H9 (cell line): ENCODE measurements around the gene CHI3L2. TPM values are rescaled to one million over a fixed set of nuclear protein-coding genes. Genes with fewer than 3 reads are reported as not detected.

ENCODE experiments used
- DNase-seq: peaks from one replicate; pipeline ENCODE4 v3.0.0-alpha.2; 2017
- H2AFZ ChIP-seq: one replicate; pipeline ENCODE4 v1.6.1; 2013; ENCODE audit warnings: mild to moderate bottlenecking, low read length, control low read depth, moderate library complexity
- H2AK5ac ChIP-seq: 2 replicates; pipeline ENCODE4 v1.6.1; 2013; ENCODE audit warnings: low read length, control low read depth, mixed read lengths; ENCODE audit not compliant: insufficient read length
- H2BK120ac ChIP-seq: one replicate; pipeline ENCODE4 v1.6.1; 2013; ENCODE audit warnings: low read depth, mild to moderate bottlenecking, low read length, control low read depth, inconsistent platforms; ENCODE audit not compliant: poor library complexity, severe bottlenecking
- H2BK12ac ChIP-seq: 2 replicates; pipeline ENCODE4 v1.6.1; 2013; ENCODE audit warnings: low read length, control low read depth, mixed read lengths, low read depth; ENCODE audit not compliant: insufficient read length
- H2BK15ac ChIP-seq: 2 replicates; pipeline ENCODE4 v1.6.1; 2013; ENCODE audit warnings: low read depth, low read length, control low read depth
- H2BK20ac ChIP-seq: one replicate; pipeline ENCODE4 v1.6.1; 2013; ENCODE audit warnings: low read depth, mild to moderate bottlenecking, low read length, control low read depth, inconsistent platforms; ENCODE audit not compliant: poor library complexity, severe bottlenecking
- H2BK5ac ChIP-seq: 2 replicates; pipeline ENCODE4 v1.6.1; 2013; ENCODE audit warnings: low read length, control low read depth, mixed read lengths; ENCODE audit not compliant: insufficient read length
- H3K14ac ChIP-seq: 2 replicates; pipeline ENCODE4 v1.6.1; 2013; ENCODE audit warnings: low read length, control low read depth; ENCODE audit not compliant: insufficient read depth
- H3K18ac ChIP-seq: 2 replicates; pipeline ENCODE4 v1.6.1; 2013; ENCODE audit warnings: low read depth, mild to moderate bottlenecking, mixed read lengths, low read length, control low read depth; ENCODE audit not compliant: insufficient read length
- H3K23ac ChIP-seq: 2 replicates; pipeline ENCODE4 v1.6.1; 2013; ENCODE audit warnings: low read length, control low read depth, mixed read lengths, low read depth; ENCODE audit not compliant: insufficient read length
- H3K23me2 ChIP-seq: 2 replicates; pipeline ENCODE4 v1.6.1; 2013; ENCODE audit warnings: low read depth, mild to moderate bottlenecking, mixed read lengths, low read length, control low read depth; ENCODE audit not compliant: insufficient read length, poor library complexity, severe bottlenecking
- H3K27ac ChIP-seq: 2 replicates; pipeline ENCODE4 v1.5.1; 2013; ENCODE audit warnings: low read length, control low read depth, mixed read lengths, low read depth; ENCODE audit not compliant: insufficient read length
- H3K27me3 ChIP-seq: 2 replicates; pipeline ENCODE4 v1.6.1; 2013; ENCODE audit warnings: low read length, control low read depth, inconsistent platforms; ENCODE audit not compliant: insufficient read depth
- H3K4ac ChIP-seq: 2 replicates; pipeline ENCODE4 v1.6.1; 2013; ENCODE audit warnings: low read depth, mild to moderate bottlenecking, control low read depth, inconsistent platforms, low read length, moderate library complexity
- H3K4me1 ChIP-seq: 2 replicates; pipeline ENCODE4 v1.6.1; 2013; ENCODE audit warnings: low read length, control low read depth, inconsistent platforms; ENCODE audit not compliant: insufficient read depth
- H3K4me2 ChIP-seq: 2 replicates; pipeline ENCODE4 v1.6.1; 2013; ENCODE audit warnings: low read length, control low read depth, mixed read lengths; ENCODE audit not compliant: insufficient read length, insufficient read depth
- H3K56ac ChIP-seq: 2 replicates; pipeline ENCODE4 v1.6.1; 2013; ENCODE audit warnings: low read depth, mild to moderate bottlenecking, mixed read lengths, low read length, control low read depth; ENCODE audit not compliant: insufficient read length
- H3K79me1 ChIP-seq: 2 replicates; pipeline ENCODE4 v1.6.1; 2013; ENCODE audit warnings: low read depth, mild to moderate bottlenecking, moderate library complexity, low read length, control low read depth, inconsistent platforms; ENCODE audit not compliant: insufficient read depth, poor library complexity, severe bottlenecking
- H3K79me2 ChIP-seq: 2 replicates; pipeline ENCODE4 v1.6.1; 2013; ENCODE audit warnings: low read length, control low read depth, inconsistent platforms; ENCODE audit not compliant: insufficient read depth
- H3K9ac ChIP-seq: 2 replicates; pipeline ENCODE4 v1.6.1; 2013; ENCODE audit warnings: low read length, control low read depth, mixed read lengths; ENCODE audit not compliant: insufficient read length; ENCODE audit errors: extremely low read depth
- H3K9me3 ChIP-seq: one replicate; pipeline ENCODE4 v1.6.1; 2013; ENCODE audit warnings: low read depth, low read length, inconsistent platforms; ENCODE audit not compliant: control insufficient read depth
- H3T11ph ChIP-seq: one replicate; pipeline ENCODE4 v1.6.1; 2013; ENCODE audit warnings: mild to moderate bottlenecking, low read length, control low read depth, inconsistent platforms
- H4K20me1 ChIP-seq: one replicate; pipeline ENCODE4 v1.6.1; 2013; ENCODE audit not compliant: control insufficient read depth, insufficient read length, insufficient read depth
- H4K5ac ChIP-seq: 2 replicates; pipeline ENCODE4 v1.6.1; 2013; ENCODE audit warnings: low read depth, mild to moderate bottlenecking, mixed read lengths, low read length, control low read depth; ENCODE audit not compliant: insufficient read length
- H4K8ac ChIP-seq: replicated peaks from 2 replicates; pipeline ENCODE4 v1.6.1; 2013; ENCODE audit warnings: low read length, control low read depth, mixed read lengths, low read depth; ENCODE audit not compliant: insufficient read length
- H4K91ac ChIP-seq: 2 replicates; pipeline ENCODE4 v1.6.1; 2013; ENCODE audit warnings: low read depth, mild to moderate bottlenecking, moderate library complexity, mixed read lengths, low read length, control low read depth; ENCODE audit not compliant: insufficient read length
- H3K27ac Mint-ChIP-seq, 3 experiments: 2 replicates in 2 of 3; 3 replicates in 1 of 3; pipeline ENCODE4 v1.8.0; 2020 to 2021; ENCODE audit warnings: mixed read lengths in 3 of 3, mild to moderate bottlenecking in 1 of 3, moderate library complexity in 1 of 3
- H3K27me3 Mint-ChIP-seq: 2 replicates; pipeline ENCODE4 v1.8.0; 2021; ENCODE audit warnings: low read depth, mild to moderate bottlenecking, moderate library complexity, mixed read lengths
- H3K36me3 Mint-ChIP-seq, 3 experiments: 2 replicates in 2 of 3; 3 replicates in 1 of 3; pipeline ENCODE4 v1.8.0; 2020 to 2021; ENCODE audit warnings: low read depth in 3 of 3, mixed read lengths in 3 of 3; ENCODE audit not compliant: insufficient read depth in 1 of 3
- H3K4me1 Mint-ChIP-seq, 2 experiments: 2 replicates each; pipeline ENCODE4 v1.8.0; 2020; ENCODE audit warnings: mixed read lengths in 2 of 2
- H3K4me3 Mint-ChIP-seq, 2 experiments: 2 replicates in 1 of 2; 3 replicates in 1 of 2; pipeline ENCODE4 v1.8.0; 2020 to 2021; ENCODE audit warnings: mild to moderate bottlenecking in 2 of 2, mixed read lengths in 2 of 2, moderate library complexity in 1 of 2
- H3K9me3 Mint-ChIP-seq, 2 experiments: 2 replicates in 1 of 2; 3 replicates in 1 of 2; pipeline ENCODE4 v1.8.0; 2020; ENCODE audit warnings: mild to moderate bottlenecking in 2 of 2, mixed read lengths in 2 of 2, moderate library complexity in 1 of 2
- WGBS: extraction: QIAGEN DNeasy Blood & Tissue Kit; methylation state at CpG from one replicate; pipeline ENCODE4 v1.1.7; 2013; ENCODE audit warnings: missing lambda C conversion rate, low lambda C conversion rate, mixed read lengths; ENCODE audit not compliant: insufficient read length; ENCODE audit errors: extremely low coverage; 5-methylcytosine and 5-hydroxymethylcytosine counted together
- total RNA-seq: library from RNA; stranded (reverse); gene quantifications from 2 replicates; pipeline ENCODE4 v1.2.1, GENCODE V29; 2021
- TF ChIP-seq, protein P1 (sequence below): fragments of 200-600 bp; sonication (generic); conservative IDR thresholded peaks from 3 replicates; pipeline ENCODE4 v1.8.0; 2021; ENCODE audit warnings: antibody characterized with exemption, mild to moderate bottlenecking

CHI3L2 gene
- total RNA-seq, 1 experiment from 2014 or later, result not detected

DNA sequence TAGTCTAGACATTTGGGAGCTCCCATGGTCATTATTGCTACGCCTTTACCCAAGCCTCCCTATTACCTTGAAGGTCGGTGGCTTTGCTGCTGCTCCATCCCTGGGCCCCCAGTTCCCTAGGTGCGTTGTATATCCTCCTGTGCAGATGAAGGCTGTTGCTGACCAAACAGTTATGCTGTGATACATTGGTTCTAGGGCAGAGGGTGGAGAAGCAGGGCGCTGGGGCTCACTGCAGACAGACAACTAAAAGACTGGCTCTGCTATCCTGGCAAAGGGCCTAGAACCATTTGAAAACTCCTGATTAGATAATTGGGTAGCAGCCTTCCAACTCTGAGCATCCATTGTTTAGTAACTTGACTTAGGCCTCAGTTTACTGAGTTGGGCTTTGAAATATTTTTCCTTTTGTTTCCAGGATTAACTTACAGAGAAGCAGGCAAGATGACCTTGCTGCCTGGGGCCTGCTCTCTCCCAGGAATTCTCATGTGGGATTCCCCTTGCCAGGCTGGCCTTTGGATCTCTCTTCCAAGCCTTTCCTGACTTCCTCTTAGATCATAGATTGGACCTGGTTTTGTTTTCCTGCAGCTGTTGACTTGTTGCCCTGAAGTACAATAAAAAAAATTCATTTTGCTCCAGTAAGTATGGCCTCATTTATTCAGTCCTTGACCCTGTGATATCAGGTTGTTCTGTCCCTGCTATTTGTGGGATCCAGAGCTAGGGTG lies 15.5 kb downstream of the CHI3L2 start:
- TF ChIP-seq, protein P1, sequence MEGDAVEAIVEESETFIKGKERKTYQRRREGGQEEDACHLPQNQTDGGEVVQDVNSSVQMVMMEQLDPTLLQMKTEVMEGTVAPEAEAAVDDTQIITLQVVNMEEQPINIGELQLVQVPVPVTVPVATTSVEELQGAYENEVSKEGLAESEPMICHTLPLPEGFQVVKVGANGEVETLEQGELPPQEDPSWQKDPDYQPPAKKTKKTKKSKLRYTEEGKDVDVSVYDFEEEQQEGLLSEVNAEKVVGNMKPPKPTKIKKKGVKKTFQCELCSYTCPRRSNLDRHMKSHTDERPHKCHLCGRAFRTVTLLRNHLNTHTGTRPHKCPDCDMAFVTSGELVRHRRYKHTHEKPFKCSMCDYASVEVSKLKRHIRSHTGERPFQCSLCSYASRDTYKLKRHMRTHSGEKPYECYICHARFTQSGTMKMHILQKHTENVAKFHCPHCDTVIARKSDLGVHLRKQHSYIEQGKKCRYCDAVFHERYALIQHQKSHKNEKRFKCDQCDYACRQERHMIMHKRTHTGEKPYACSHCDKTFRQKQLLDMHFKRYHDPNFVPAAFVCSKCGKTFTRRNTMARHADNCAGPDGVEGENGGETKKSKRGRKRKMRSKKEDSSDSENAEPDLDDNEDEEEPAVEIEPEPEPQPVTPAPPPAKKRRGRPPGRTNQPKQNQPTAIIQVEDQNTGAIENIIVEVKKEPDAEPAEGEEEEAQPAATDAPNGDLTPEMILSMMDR, result no peak
- Mint-ChIP-seq H3K36me3 (no peaks in the 10 kb centered on the region), H3K4me3 (no peak overlapping the region), H3K9me3 (peaks cover 0 to 1% of the 10 kb centered on the region in 2 experiments; a peak in 1 of 5 replicates), H3K27me3 (no peaks in the 10 kb centered on the region), H3K4me1 (peaks cover 7 to 9% of the 10 kb centered on the region in 2 experiments), H3K27ac (no peak overlapping the region)
- Histone ChIP-seq H3K9ac (no peak overlapping the region), H2BK20ac (no peak overlapping the region), H3K23ac (no peak overlapping the region), H4K91ac (no peak overlapping the region), H2AFZ (no peak overlapping the region), H2BK120ac (no peak overlapping the region), H3K23me2 (no peaks in the 10 kb centered on the region), H3K14ac (no peak overlapping the region), H2BK5ac (no peak overlapping the region), H3K4me1 (no peaks in the 10 kb centered on the region), H2BK15ac (no peak overlapping the region), H3K9me3 (no peaks in the 10 kb centered on the region), H4K5ac (no peak overlapping the region), H3K27ac (no peak overlapping the region), H3T11ph (no peak overlapping the region), H3K79me2 (no peaks in the 10 kb centered on the region), H3K27me3 (no peaks in the 10 kb centered on the region), H2BK12ac (no peak overlapping the region), H3K56ac (no peak overlapping the region), H2AK5ac (no peak overlapping the region), H4K8ac (no peak overlapping the region), H3K4me2 (no peak overlapping the region), H3K4ac (no peak overlapping the region), H3K18ac (no peak overlapping the region), H4K20me1 (no peaks in the 10 kb centered on the region), H3K79me1 (no peaks in the 10 kb centered on the region)
- no peak for DNase-seq
- WGBS, result no CpG with 5 or more reads among the region's 4 CpGs
